IPS-15b (cell line): Measurements from ENCODE around the gene ARHGAP26.

Experiments used
- H3K27me3 ChIP-seq: one replicate; pipeline ENCODE4 v1.6.1; 2013; ENCODE audit warnings: low read length; ENCODE audit not compliant: control insufficient read depth, insufficient read depth
- H3K36me3 ChIP-seq: one replicate; pipeline ENCODE4 v1.6.1; 2013; ENCODE audit warnings: low read length; ENCODE audit not compliant: control insufficient read depth, insufficient read depth
- H3K4me1 ChIP-seq: one replicate; pipeline ENCODE4 v1.6.1; 2013; ENCODE audit warnings: mild to moderate bottlenecking, low read length; ENCODE audit not compliant: control insufficient read depth, insufficient read depth
- H3K4me3 ChIP-seq: one replicate; pipeline ENCODE4 v1.5.1; 2013; ENCODE audit warnings: low read depth, low read length
- H3K9ac ChIP-seq: one replicate; pipeline ENCODE4 v1.6.1; 2013; ENCODE audit warnings: low read depth, mild to moderate bottlenecking, low read length
- H3K9me3 ChIP-seq: one replicate; pipeline ENCODE4 v1.6.1; 2013; ENCODE audit warnings: mild to moderate bottlenecking, low read length; ENCODE audit not compliant: control insufficient read depth, insufficient read depth

The ARHGAP26 gene

DNA sequence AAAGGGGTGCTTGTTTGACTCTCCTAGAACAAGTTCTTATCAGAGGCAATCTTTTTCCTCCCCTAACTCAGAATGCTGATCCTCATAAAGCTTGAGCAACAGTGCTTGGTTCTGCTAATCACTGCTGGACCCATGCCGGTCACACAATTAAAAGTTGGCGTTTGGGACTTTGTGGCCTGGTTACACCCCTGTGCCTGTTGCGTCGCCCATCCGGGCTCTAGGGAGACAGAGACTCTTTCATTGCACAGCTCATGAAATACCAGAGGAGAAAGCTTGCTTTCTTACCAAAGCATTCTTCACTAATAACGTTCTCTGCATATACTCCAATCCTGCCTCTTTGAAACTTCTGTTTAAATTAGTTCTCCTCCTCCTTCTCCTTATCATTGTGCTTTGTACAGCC, 332.2 kb downstream of the ARHGAP26 start:
- Histone ChIP-seq H3K4me3 (no peak overlapping the region), H3K9me3 (no peaks in the 10 kb centered on the region), H3K9ac (no peak overlapping the region), H3K27me3 (no peaks in the 10 kb centered on the region), H3K4me1 (no peaks in the 10 kb centered on the region), H3K36me3 (no peaks in the 10 kb centered on the region)

DNA sequence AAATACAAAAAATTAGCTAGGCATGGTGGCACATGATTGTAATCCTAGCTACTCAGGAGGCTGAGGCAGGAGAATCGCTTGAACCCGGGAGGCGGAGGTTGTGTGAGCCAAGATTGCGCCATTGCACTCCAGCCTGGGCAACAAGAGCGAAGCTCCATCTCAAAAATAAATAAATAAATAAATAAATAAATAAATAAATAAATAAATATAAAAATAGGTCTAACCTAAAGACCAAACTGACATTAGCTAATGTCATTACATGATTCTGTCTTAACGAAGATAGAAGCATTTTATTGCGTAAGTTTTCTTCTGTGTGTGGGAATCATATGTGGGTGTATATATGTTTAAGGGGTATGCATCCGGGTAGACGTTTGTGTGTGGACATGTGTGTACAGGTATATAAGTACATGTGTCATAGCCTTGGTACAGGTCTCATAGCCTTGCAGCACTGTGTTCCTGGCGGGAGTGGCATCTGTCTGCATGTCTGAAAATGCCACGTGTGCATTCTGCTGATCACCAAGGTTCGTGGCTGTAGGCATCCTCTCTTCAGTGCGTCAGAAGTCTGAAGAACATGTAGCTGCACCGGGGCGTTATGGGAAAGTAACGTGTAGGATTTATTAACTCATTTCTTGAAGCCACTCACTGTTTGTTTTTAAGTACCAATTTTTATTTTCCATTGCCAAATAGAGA, 335.2 kb downstream of the ARHGAP26 start:
- no peak overlapping the region for H3K4me3 ChIP-seq
- no peak overlapping the region for H3K9ac ChIP-seq
- H3K9me3 ChIP-seq = no peaks in the 10 kb centered on the region
- no peaks in the 10 kb centered on the region for H3K27me3 ChIP-seq
- H3K4me1 ChIP-seq = no peaks in the 10 kb centered on the region
- H3K36me3 ChIP-seq = no peaks in the 10 kb centered on the region

DNA sequence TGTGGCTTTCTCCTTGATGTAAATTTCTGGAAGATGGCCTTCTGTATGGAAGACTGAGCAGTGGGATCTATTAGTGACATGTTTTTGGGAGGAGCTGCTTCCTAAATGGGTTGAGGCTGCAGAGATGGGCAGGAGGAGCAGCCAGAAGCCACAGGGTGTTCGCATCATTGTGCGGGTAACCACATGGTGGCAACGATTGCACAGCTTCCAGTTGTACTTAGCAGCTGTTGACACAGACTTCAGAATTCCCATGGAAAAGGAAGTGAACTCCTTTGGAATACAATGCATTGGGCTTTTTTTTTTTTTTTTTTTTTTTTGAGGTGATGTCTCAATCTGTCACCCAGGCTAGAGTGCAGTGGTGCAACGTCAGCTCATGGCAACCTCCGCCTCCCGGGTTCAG, 336.0 kb downstream of the ARHGAP26 start:
- no peaks in the 10 kb centered on the region for H3K27me3 ChIP-seq
- H3K36me3 ChIP-seq = no peaks in the 10 kb centered on the region
- no peak overlapping the region for H3K9ac ChIP-seq
- H3K9me3 ChIP-seq = no peaks in the 10 kb centered on the region
- H3K4me1 ChIP-seq = peaks cover 4% of the 10 kb centered on the region
- no peak overlapping the region for H3K4me3 ChIP-seq

DNA sequence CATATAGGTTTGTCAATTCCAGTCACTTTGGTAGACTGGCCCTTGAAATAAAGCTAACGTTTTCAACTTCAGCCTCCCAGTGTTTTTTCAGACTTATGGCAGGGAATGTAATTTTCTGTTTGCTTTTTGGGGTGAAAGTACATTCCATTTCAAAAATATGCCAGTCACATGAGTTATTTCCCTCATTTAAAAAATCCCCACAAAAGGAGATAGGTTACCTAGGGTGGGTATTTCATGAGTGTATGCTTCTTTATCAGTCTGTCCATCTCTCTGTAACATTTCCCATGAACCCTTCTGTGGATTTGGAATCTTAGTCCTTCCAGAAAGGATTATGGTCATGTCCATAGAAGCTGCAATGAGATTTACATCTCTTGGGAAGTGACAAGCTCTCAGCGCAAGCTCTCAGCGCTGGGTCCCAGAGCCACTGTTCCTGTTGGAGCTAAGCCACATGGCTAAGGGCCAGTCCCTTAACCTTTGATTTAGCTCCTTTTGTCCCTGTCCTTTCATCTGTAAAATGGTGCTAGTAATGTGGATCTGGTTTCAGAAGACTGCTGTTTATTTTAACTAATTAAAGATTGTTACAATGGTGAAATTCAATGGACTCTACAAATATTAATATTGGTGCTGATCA, 338.4 kb downstream of the ARHGAP26 start:
- no peak overlapping the region for H3K4me3 ChIP-seq
- no peak overlapping the region for H3K9ac ChIP-seq
- H3K9me3 ChIP-seq = no peaks in the 10 kb centered on the region
- no peaks in the 10 kb centered on the region for H3K27me3 ChIP-seq
- peaks cover 4% of the 10 kb centered on the region for H3K4me1 ChIP-seq
- H3K36me3 ChIP-seq = no peaks in the 10 kb centered on the region

DNA sequence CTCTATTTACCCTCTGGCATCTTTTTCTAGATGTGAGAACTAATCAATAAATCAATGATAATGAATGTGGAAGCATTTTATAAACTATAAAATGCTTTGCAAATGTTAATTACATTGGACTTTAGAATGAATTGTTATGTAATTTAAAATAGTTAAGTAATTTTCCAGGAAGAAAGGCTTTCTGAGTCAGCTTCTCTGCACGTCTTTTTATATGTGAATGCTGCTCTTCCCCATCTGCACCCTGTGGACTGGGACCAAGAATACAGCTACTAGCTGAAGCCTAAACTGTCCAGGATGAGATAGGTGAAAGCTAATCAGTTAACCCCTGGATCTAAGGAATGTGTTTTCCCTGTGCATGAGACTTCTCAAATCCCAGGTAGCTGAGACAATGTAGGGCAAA, 340.4 kb downstream of the ARHGAP26 start:
- Histone ChIP-seq H3K36me3 (no peaks in the 10 kb centered on the region), H3K9me3 (no peaks in the 10 kb centered on the region), H3K27me3 (no peaks in the 10 kb centered on the region), H3K4me1 (peaks cover 4% of the 10 kb centered on the region), H3K4me3 (no peak overlapping the region), H3K9ac (no peak overlapping the region)

DNA sequence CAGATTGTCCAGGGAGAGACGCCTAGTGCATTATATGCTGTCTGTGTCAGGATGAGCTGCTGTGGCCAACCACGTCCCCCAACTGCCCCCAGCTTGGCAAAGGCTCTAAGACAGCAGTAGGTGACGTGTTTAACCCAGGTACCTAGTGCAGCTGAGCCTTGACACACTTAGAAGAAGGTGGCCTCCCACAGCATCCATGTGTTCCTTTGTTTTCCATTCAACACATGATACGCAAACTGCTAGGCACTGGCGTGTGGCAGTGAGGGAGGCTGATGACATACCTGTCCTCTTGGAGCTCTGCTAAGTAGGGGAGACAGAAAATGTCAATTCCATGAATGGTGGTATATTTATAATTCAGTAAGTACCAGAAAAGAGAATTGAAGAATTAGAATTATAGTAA, 341.6 kb downstream of the ARHGAP26 start:
- Histone ChIP-seq H3K4me1 (peaks cover 4% of the 10 kb centered on the region), H3K4me3 (no peak overlapping the region), H3K36me3 (no peaks in the 10 kb centered on the region), H3K9me3 (no peaks in the 10 kb centered on the region), H3K9ac (no peak overlapping the region), H3K27me3 (no peaks in the 10 kb centered on the region)

DNA sequence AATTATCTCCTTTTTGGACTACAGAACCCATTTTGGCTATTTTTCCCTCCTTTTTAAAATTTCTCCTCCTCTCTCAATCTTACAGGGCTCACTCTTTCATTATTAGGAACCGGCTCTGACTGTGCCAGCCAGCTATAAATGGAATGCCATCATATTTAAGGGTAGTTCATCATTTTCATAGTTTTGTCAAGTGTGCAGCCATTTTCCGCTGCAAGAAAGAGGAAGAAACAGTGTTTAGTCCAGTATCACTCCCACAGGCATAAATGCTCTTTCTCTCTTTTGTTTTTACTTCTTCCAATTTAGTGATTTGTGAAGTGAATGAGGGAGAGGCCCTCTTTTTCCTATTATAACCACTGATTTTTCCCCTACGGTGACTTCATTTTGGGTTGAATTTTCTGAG, 343.3 kb downstream of the ARHGAP26 start:
- Histone ChIP-seq H3K36me3 (no peaks in the 10 kb centered on the region), H3K27me3 (no peaks in the 10 kb centered on the region), H3K9me3 (no peaks in the 10 kb centered on the region), H3K4me3 (no peak overlapping the region), H3K4me1 (peaks cover 4% of the 10 kb centered on the region), H3K9ac (no peak overlapping the region)

DNA sequence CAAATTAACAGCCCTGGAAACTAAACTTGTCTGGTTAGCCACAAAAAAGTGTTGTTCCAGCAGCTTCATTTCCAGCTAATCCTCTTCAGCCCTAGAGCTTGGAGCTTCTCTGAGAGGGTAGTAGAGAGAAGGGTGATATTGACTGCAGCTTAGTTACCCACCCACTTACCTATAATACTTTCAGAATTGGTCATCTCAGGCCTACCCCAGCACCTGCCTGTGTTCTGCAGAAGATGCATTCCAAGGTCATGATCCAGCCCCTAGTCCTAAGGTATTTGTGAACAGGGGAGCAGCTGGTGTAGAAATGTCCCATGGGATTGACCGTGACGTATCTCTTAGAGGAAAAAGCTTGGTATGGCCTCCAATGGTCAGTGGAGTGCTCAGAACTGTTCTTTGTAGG, 344.3 kb downstream of the ARHGAP26 start:
- Histone ChIP-seq H3K9me3 (no peaks in the 10 kb centered on the region), H3K9ac (no peak overlapping the region), H3K4me1 (peaks cover 10% of the 10 kb centered on the region), H3K27me3 (no peaks in the 10 kb centered on the region), H3K36me3 (no peaks in the 10 kb centered on the region), H3K4me3 (no peak overlapping the region)

DNA sequence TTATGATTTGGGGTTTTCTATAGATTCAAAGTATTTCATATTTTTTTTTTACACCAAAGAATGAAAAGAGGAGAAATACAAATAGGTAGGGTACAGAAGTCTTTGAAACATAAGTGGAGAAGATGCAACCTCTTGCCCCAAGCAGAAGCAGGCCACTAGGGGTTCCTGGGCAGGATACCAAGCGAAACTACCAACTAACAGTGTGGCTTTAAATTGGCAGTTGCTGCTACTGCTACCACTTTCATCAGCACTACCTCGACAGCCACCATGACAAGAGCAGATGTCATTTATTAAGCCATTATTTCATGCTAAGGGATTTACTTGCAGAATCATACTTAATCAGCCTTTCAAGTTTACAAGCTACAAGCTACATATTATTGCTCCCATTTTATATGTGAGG, 345.2 kb downstream of the ARHGAP26 start:
- peaks cover 11% of the 10 kb centered on the region for H3K4me1 ChIP-seq

DNA sequence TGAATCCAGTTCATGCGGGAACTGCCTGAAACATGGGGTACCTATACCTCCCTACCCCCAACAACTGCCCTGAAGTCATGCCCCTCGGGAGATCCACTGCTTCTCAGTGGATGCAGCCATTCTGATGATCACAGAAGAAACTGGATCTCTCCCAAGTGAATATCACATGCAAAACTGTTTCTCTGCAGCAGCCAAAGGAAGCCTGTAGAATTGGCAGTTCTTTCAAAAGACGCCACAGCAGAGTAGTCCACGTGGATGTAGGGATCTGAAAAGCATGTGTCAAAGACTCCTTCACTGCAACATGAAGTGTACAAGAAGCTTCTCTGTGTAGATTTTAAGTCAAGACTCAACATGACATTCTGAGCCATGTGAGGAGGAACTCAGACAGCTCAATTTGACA, 346.6 kb downstream of the ARHGAP26 start:
- no peak overlapping the region for H3K9ac ChIP-seq
- no peaks in the 10 kb centered on the region for H3K36me3 ChIP-seq
- peaks cover 15% of the 10 kb centered on the region for H3K4me1 ChIP-seq
- H3K4me3 ChIP-seq = no peak overlapping the region
- no peaks in the 10 kb centered on the region for H3K27me3 ChIP-seq
- H3K9me3 ChIP-seq = no peaks in the 10 kb centered on the region

More for the DNA sequence above, 345.2 kb downstream of the ARHGAP26 start:
- H3K9ac ChIP-seq = no peak overlapping the region
- no peaks in the 10 kb centered on the region for H3K36me3 ChIP-seq
- H3K9me3 ChIP-seq = no peaks in the 10 kb centered on the region
- no peak overlapping the region for H3K4me3 ChIP-seq
- no peaks in the 10 kb centered on the region for H3K27me3 ChIP-seq

DNA sequence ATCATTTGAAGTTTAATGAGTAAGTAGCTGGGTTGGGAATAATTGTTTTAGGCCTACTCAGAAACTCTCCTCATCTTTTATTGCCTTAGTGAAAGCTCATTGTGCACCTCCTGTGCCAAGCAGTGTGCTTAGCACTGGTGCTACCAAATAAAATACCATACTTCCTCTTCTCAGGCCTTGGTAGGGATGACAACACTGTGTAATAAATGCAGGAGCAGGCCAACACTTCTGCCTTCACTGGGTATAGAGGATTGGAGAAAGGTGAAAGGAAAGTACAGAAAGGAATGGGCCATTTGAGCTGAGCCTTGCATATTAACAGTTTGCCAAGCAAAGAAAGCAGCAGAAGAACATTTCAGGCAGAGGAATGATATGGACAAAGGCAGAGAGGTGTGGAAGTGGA, 347.6 kb downstream of the ARHGAP26 start:
- no peak overlapping the region for H3K9ac ChIP-seq
- no peaks in the 10 kb centered on the region for H3K9me3 ChIP-seq
- H3K4me3 ChIP-seq = no peak overlapping the region
- H3K36me3 ChIP-seq = no peaks in the 10 kb centered on the region
- peaks cover 15% of the 10 kb centered on the region for H3K4me1 ChIP-seq
- H3K27me3 ChIP-seq = no peaks in the 10 kb centered on the region

DNA sequence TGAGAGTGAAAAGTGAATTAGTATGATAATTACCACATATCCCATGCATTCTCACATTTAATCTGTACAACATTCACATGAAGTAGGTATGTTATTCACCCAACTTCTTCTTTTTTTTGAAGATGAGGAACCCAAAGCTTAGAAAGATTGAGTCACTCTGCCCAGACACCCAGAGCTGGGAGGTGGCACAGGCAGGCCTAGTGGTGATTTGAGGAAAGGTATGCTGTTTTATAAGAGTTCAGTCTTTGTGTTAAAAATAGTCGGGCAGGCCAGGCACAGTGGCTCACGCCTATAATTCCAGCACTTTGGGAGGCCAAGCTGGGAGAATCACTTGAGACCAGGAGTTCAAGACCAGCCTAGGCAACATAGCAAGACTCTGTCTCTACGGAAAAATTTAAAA, 348.0 kb downstream of the ARHGAP26 start:
- Histone ChIP-seq H3K9ac (no peak overlapping the region), H3K9me3 (no peaks in the 10 kb centered on the region), H3K4me3 (no peak overlapping the region), H3K4me1 (peaks cover 15% of the 10 kb centered on the region), H3K36me3 (no peaks in the 10 kb centered on the region), H3K27me3 (no peaks in the 10 kb centered on the region)
